Skeletal muscle tissue (tissue), 4 donors: Measurements from ENCODE around the gene SDE2. TPM values are rescaled to one million over a fixed set of nuclear protein-coding genes. Genes with fewer than 3 reads are reported as not detected.

Experiments
- H3K27ac ChIP-seq: one replicate; pipeline ENCODE4 v1.7.0; 2013; ENCODE audit warnings: mild to moderate bottlenecking, low read depth, low read length, inconsistent platforms
- H3K27me3 ChIP-seq, 3 donors: one replicate each; pipeline ENCODE4 v1.7.0; 2013; ENCODE audit warnings: low read length in 3 of 3; ENCODE audit not compliant: control insufficient read depth in 3 of 3, insufficient read depth in 3 of 3
- H3K36me3 ChIP-seq, 3 donors: one replicate each; pipeline ENCODE4 v1.7.0; 2013; ENCODE audit warnings: low read length in 3 of 3; ENCODE audit not compliant: control insufficient read depth in 3 of 3, insufficient read depth in 3 of 3
- H3K4me1 ChIP-seq, 3 donors: one replicate each; pipeline ENCODE4 v1.7.0; 2013; ENCODE audit warnings: low read length in 3 of 3, mild to moderate bottlenecking in 3 of 3; ENCODE audit not compliant: control insufficient read depth in 3 of 3, insufficient read depth in 3 of 3
- H3K4me3 ChIP-seq, 3 donors: one replicate each; pipeline ENCODE4 v1.7.0; 2013; ENCODE audit warnings: low read length in 3 of 3
- H3K9ac ChIP-seq, 3 donors: one replicate each; pipeline ENCODE4 v1.7.0; 2013; ENCODE audit warnings: low read length in 3 of 3, mild to moderate bottlenecking in 3 of 3, moderate library complexity in 2 of 3, low read depth in 1 of 3
- H3K9me3 ChIP-seq, 3 donors: one replicate each; pipeline ENCODE4 v1.7.0; 2013; ENCODE audit warnings: low read length in 3 of 3; ENCODE audit not compliant: control insufficient read depth in 3 of 3
- total RNA-seq: library from RNA; depleted of rRNA; stranded (reverse); fragments of >200 nt; gene quantifications from one replicate; pipeline ENCODE4 v1.2.3, GENCODE V29; 2014
- donor health status: Osteomylitis.

Gene SDE2
- total RNA-seq: 28.2 TPM

DNA sequence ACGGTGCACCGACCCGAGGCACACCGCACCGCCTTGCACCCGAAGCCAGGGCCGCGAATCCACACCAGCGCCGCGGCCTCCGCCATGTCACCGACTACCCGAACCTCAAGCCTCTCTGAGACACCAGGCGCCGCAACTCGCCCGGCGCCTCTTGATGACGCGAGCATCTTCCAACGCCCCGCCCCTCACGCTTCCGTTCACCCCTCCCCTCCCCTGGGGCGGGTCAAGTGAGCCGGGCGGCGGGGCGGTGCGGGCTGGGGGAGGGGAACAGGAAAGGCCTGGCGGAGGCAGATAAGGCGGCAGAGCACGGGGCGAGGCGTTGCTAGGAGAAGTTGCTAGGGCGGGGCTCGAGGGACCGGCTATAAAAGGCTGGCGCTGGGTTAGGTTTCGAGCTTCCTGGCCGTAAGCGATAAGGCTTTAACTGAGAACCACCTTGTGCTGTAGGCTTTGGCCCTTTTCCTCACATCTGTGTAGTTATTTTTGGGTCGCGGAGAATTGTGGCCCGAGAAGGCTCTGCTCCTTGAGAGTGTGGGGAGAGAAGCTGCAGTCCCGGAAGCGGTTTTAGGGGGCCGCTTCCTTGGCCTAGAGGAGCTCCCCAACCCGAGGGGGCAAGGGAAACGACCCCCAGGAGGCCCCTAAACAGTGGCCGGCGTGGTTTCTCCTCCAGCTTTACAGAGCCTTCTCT is at the start of gene SDE2:
SDE2 (minus strand) TSS at position 117 of the 685 bp plus-strand sequence; CDS start at position 86, 31 bp downstream.
- Histone ChIP-seq H3K36me3 (peaks cover 5 to 8% (median 7%) of the 10 kb centered on the region in 3 donors), H3K27me3 (no peaks in the 10 kb centered on the region), H3K9me3 (no peaks in the 10 kb centered on the region), H3K9ac (peak within 1 kb of the TSS; percentile 97 to 100 (median 98)), H3K4me3 (peak within 1 kb of the TSS; percentile 93 to 99 (median 95)), H3K27ac (peak within 1 kb of the TSS; percentile 97), H3K4me1 (peaks cover 27 to 41% (median 29%) of the 10 kb centered on the region in 3 donors)

DNA sequence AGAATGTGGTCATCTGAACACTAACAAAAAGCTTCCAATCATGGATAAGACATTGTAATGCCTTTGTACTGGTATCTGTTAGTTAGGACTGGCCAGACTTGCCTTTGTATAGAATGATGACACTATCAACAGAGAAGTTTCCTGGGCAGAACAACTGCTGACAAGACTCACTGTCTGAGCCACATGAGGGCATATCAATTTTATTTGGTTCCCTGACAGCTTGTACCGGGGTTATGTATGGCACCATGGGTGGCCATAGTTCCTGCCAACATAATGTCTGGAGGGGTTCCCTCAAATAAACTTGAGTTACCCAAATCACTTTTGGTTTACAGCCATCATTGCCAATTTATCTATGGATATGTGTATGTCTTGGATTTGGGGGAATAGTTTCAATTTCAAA is 49.7 kb upstream of the SDE2 start:
- H3K4me1 ChIP-seq: no peaks in the 10 kb centered on the region
- H3K36me3 ChIP-seq: no peaks in the 10 kb centered on the region
- H3K4me3 ChIP-seq: no peak overlapping the region

DNA sequence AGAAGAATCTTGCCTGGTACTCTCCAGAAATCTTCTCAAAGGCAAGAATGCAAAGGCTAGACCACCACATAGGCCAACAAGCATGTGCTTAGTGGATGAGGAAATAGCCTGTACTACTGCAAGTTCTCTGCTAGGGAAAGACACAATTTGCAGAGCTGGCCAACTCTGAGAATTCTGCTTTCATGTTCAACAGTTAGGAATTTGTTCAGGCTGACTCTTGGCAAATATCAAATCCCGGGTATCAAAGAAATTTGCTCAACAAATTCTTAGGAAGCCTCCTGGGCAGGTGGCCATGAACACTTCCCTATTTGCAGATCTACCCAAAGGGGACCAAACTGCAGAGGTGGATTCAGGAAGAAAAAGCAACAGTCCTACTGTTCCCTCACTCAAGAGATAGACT is 48.4 kb upstream of the SDE2 start:
- Histone ChIP-seq H3K9ac (no peak overlapping the region), H3K36me3 (no peaks in the 10 kb centered on the region), H3K27me3 (no peaks in the 10 kb centered on the region), H3K9me3 (no peaks in the 10 kb centered on the region), H3K27ac (no peak overlapping the region), H3K4me1 (no peaks in the 10 kb centered on the region), H3K4me3 (no peak overlapping the region)

More for the DNA sequence above, 49.7 kb upstream of the SDE2 start:
- Histone ChIP-seq H3K27me3 (no peaks in the 10 kb centered on the region), H3K9me3 (no peaks in the 10 kb centered on the region), H3K9ac (no peak overlapping the region), H3K27ac (no peak overlapping the region)

DNA sequence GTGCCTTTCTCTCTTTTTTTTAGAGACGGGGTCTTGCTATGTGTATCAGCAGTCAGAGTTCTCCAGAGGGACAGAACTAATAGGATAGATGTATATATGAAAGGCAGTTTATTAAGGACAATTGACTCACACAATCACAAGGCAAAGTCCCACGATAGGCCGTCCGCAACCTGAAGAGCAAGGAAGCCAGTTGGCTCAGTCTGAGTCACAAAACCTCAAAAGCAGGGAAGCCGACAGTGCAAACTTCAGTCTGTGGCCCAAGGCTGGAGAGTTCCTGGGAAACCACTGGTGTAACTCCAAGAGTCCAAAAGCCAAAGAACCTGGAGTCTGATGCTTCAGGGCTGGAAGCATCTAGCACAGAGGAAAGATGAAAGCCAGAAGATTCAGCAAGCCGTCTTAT is 47.1 kb upstream of the SDE2 start:
- H3K27me3 ChIP-seq: no peaks in the 10 kb centered on the region
- H3K4me1 ChIP-seq: no peaks in the 10 kb centered on the region
- no peaks in the 10 kb centered on the region for H3K36me3 ChIP-seq
- no peak overlapping the region for H3K27ac ChIP-seq
- H3K9me3 ChIP-seq: no peaks in the 10 kb centered on the region
- H3K4me3 ChIP-seq: no peak overlapping the region
- H3K9ac ChIP-seq: no peak overlapping the region

DNA sequence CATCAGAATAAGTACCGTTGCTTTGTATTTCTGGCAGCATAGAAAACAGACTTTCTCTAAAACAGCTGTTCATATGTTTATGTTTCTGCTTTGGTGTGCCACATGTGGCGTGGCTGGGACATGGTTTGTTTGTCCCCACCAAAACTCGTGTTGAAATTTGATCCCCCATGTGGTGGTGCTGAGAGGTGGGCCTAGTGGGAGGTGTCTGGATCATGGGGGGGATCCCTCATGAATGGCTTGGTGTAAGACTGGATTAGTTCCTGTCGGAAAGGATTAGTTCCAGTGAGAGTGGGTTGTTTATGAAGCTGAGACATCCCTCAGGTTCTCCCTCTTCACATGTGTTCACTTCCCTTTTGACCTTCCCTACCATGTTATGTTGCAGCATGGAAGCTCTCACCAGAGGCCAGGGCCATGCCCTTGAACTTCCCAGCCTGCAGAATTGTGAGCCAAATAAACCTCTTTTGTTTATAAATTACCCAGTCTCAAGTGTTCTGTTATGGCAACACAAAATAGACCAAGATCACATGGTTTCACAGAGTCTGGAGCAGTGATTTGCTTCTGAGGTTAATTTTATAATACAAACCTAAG is 45.5 kb upstream of the SDE2 start:
- no peak overlapping the region for H3K9ac ChIP-seq
- H3K4me1 ChIP-seq: no peaks in the 10 kb centered on the region
- no peaks in the 10 kb centered on the region for H3K27me3 ChIP-seq
- no peaks in the 10 kb centered on the region for H3K9me3 ChIP-seq
- no peaks in the 10 kb centered on the region for H3K36me3 ChIP-seq
- no peak overlapping the region for H3K4me3 ChIP-seq
- no peak overlapping the region for H3K27ac ChIP-seq

DNA sequence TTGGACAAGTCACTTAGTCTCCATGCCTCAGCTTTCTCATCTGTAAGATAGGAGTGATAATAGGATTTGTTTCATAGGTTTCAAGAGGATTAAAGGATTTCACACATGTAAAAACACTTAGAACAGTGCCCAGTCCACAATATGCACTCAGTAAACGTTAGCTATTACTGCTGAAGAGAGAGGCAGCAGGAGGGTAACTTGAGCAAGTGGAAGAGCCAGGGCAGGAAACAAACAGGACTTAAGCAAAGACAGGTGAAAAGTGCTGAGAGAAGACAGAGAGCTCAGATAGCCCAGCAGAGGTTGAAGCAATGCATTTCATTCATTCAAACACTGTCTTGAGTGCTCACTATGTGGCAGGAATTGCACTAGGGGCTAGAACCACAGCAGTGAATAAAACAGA is 42.3 kb upstream of the SDE2 start:
- no peak overlapping the region for H3K9ac ChIP-seq
- no peaks in the 10 kb centered on the region for H3K9me3 ChIP-seq
- H3K4me3 ChIP-seq: no peak overlapping the region
- no peaks in the 10 kb centered on the region for H3K36me3 ChIP-seq
- H3K4me1 ChIP-seq: no peaks in the 10 kb centered on the region
- no peak overlapping the region for H3K27ac ChIP-seq
- H3K27me3 ChIP-seq: no peaks in the 10 kb centered on the region

DNA sequence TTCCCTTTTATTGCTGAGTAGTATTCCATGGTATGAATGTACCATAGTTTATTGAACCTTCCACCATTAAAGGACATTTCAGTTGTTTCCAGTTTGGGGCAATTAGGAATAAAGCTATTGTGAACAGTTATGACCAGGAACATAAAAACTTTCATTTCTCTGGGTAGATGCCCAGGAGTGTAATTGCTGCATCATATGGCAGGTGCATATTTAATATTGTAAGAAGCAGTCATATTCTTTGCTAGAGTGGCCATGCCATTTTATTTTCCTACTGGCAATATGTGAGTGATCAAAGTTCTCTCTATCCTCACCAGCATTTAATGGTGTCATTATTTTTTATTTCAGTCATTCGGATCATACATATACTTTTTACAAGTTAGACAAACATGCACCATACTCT is 39.5 kb upstream of the SDE2 start:
- peaks cover 0 to 5% (median 2%) of the 10 kb centered on the region in 3 donors for H3K4me1 ChIP-seq
- H3K9ac ChIP-seq: no peak overlapping the region
- no peak overlapping the region for H3K4me3 ChIP-seq
- H3K36me3 ChIP-seq: no peaks in the 10 kb centered on the region
- H3K27ac ChIP-seq: no peak overlapping the region
- H3K27me3 ChIP-seq: no peaks in the 10 kb centered on the region
- no peaks in the 10 kb centered on the region for H3K9me3 ChIP-seq

DNA sequence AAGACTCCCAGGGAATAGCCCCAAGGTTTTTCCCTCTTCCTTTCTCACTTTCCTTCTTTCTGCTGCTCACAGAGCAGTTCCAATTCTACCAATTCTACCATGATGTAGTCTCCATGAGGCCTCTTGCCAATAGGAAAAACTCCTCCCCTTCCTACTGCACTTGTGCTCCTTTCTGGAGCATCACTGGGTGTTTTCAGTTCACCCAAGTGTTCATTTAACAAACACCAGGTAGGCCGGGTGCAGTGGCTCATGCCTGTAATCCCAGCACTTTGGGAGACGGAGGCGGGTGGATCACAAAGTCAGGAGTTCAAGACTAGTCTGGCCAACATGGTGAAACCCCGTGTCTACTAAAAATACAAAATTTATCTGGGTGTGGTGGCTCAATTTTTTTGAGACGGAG is 36.8 kb upstream of the SDE2 start:
- Histone ChIP-seq H3K27ac (no peak overlapping the region), H3K9ac (no peak overlapping the region), H3K4me1 (peaks cover 0 to 5% (median 2%) of the 10 kb centered on the region in 3 donors), H3K27me3 (no peaks in the 10 kb centered on the region), H3K9me3 (no peaks in the 10 kb centered on the region), H3K36me3 (no peaks in the 10 kb centered on the region), H3K4me3 (no peak overlapping the region)

DNA sequence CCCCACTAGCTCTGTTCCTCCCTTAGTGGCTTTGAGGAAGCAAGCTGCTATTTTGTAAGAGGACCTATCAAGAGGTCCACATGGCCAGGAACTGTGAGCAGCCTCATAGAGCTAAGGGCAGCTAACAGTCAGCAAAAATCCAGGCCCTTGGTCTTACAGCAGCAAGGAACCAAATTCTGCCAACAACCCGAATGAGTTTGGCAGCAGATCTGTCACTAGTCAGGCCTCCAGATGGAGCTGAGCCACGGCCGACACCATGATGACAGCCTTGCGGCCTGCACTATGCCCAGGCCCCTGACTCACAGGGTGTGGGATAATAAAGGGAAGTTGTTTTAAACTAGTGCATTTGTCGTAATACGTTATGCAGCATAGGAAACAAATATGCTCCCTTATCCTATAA is 35.3 kb upstream of the SDE2 start:
- no peaks in the 10 kb centered on the region for H3K27me3 ChIP-seq

DNA sequence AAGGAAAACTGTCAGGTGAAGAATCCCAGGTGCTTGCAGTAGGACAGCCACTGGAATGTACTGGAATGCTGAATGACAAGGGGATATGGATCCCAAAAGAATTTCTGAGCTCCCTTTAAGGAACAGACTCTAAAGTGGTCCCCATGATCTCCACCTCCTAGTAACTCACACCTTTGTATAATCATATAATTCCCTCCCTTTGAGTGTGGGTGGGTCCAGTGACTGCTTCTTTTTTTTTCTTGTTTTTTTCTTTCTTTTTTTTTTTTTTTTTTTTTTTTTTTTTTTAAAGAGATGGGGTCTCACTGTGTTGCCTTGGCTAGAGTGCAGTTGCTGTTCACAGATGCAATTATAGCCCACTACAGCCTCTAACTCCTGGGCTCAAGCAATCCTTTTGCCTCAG is 34.8 kb upstream of the SDE2 start:
- no peak overlapping the region for H3K4me3 ChIP-seq
- no peak overlapping the region for H3K9ac ChIP-seq
- H3K27me3 ChIP-seq: no peaks in the 10 kb centered on the region
- H3K27ac ChIP-seq: peak overlapping the region; percentile 28
- no peaks in the 10 kb centered on the region for H3K9me3 ChIP-seq
- no peaks in the 10 kb centered on the region for H3K36me3 ChIP-seq
- H3K4me1 ChIP-seq: peaks cover 0 to 5% (median 2%) of the 10 kb centered on the region in 3 donors

More for the DNA sequence above, 35.3 kb upstream of the SDE2 start:
- no peaks in the 10 kb centered on the region for H3K9me3 ChIP-seq
- peaks cover 0 to 5% (median 2%) of the 10 kb centered on the region in 3 donors for H3K4me1 ChIP-seq
- no peaks in the 10 kb centered on the region for H3K36me3 ChIP-seq
- no peak overlapping the region for H3K9ac ChIP-seq
- peak overlapping the region; percentile 28 for H3K27ac ChIP-seq
- no peak overlapping the region for H3K4me3 ChIP-seq
